NCI-H345 treated with DMSO at 0.1 percent for 48 hours (cell line): ENCODE data around the gene OPA3.

Source experiments
- DNase-seq: peaks from one replicate; lab custom pipeline; 2025; ENCODE audit not compliant: unreplicated experiment; lab: John Stamatoyannopoulos, UW

Gene OPA3

DNA sequence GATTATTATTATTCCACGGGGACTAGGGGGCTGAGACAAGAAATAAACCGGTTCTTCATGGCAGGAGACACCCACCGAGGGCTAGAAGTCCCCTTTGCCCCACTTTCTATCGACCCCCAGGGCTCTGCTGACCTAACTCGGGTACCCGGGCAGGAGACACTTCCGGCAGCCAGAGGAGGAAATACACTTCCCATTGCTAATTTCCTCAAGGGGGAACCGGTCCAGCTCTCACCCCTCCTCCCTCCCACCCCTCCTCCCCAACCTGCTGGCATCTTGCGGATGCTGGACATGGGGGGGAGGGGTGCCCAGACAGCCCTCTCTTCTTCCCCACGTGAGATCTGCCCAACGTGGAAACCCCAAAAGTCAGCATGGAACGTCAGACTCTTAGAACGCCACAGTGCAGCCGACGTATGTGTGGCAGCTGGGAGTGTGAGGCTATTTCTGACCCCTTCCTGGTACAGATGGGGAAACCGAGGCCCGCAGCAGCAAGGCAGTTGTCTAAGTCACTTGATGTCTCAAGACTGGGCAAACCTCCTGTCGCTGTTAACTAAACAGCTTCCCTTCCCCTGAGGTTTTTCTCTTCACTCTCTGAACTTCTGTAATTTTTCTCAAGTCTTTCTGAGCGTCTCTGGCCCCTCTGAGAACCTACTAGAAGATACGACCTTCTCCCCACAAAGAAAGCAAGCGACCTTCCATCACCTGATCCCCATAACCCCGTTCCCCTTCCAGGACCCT lies 13.8 kb upstream of the OPA3 start:
- DNase-seq, result no peak

DNA sequence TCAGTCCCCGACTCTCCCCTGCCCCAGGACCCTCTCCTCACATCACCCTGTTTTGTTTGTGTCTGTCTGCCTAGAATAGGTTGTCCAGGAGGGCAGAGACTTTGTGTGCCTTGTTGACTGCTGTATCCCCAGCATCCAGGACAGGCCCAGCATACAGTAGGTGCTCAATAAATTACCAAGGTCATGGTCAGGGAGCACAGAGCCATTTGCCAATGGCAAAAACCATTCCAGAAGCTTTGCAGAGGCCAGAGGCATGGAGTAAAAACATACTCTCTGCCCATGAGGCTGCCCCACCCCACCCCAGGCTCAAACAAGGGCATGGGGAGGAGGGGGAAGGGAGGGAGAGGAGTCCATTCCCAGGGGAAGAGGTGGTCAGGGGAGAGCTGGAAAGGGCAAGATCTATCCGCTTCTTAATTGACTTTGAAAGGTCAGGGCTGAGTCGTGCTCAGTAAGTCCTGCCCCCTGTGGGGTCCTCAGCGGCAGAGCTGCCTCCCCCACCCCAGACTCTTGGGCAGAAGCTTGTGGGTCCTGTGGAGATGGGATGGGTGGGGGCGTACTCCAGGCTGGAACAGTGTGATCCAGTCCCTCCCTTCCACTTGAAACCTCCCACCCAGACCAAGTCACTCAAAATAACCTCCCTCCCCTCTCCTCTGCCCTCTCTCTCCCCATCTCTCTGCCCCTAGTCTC lies 13.0 kb upstream of the OPA3 start:
- DNase-seq, result no peak

DNA sequence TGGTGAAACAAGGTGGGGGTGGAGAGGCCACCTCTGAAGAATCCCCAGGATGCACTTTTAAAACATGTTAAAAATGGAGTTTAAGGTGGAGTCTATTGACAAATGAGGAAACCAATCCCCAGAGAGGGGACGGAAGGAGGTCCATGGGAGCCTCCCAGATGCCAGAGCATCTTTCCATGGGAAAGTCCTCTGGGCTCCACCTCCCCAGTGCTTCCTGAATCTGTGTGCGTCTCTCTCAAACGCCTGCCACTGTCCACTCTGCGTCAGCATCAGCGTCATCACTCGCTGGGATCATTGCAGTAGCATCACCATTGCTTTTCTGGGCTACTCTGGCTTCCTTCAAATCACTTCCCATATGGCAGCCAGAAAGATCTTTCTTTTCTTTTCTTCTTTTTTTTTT lies 11.2 kb upstream of the OPA3 start:
- DNase-seq, result no peak

DNA sequence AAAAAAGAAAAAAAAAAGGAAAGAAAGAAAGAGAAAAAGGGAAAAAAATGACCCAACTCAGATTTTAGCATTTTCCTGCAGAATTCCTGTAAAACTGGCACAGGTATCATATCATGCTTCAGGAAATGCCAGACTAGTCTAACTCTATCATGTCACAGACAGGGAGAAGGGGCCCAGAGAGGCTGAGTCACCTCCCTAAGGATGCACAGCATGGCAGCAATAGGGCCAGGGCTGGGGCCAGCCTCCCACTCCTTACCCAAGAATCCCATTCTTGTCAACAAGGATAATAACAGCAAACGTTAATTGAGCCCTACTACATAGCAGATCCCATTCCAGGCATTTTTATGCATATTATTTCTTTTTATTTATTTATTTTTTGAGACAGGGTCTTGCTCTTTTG lies 8.9 kb upstream of the OPA3 start:
- no peak for DNase-seq

DNA sequence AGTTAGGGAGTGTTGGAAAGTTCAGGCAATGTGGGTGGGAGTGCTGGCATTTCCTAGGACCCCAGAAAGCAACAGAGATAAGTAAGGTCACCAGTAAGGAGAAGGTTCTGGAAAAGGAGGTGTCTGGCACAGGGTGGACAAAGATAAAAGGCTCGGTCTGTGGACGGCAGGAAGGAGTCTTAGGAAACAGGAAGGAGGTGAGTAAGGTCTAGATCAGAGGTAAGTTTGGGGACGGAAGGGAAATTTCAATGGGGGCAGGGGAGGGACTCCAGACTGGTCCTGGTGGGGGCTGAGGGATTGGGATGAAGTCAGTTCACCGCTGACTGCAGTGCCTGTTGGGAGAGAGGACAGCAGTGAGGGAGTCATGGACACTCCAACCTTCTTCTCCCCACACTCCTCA lies 7.8 kb upstream of the OPA3 start:
- no peak for DNase-seq

DNA sequence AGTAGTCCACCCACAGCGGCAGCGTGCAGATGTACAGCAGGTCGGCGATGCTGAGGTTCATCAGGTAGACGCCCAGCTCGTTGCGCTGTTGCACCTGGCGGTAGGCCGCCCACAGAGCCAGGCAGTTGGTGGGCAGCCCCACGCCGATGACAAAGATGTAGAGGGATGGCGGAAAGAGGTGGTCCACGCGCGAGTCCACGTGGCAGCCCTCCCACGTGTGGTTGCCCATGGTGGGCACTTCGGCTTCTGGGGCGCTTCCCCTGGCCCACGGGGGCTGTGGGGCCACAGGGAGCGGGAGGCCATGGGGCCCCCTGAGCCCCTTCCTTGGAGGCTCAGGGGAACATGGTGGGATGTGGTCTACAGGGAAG lies 7.0 kb upstream of the OPA3 start:
- DNase-seq, result no peak

DNA sequence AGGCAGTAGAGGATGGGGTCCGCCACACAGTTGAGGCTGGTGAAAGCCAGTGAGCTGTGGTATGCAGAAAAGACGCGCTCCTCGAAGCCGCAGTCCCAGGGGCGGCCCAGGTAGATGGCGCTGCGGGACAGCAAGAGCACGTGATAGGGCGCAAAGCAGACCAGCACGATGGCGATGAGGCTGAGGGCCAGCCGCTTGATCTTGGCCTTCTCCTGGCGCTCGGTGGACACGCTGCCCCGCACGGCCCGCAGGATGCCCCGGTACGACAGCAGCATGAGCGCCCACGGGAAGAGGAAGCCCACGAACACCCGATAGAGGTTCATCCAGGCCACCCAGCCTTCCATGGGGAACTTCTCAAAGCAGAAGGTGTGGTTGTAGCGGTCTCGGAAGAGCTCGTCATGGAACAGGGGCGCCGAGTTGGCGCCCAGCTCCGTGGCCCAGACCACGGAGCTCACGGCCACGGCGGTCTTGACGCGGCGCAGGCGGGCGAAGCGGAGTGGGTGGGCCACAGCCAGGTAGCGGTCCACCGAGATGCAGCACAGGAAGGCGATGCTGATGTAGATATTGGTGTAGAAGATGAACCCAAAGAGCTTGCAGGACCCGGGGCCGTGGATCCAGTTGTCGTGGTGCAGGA lies 6.5 kb upstream of the OPA3 start:
- DNase-seq, result no peak

DNA sequence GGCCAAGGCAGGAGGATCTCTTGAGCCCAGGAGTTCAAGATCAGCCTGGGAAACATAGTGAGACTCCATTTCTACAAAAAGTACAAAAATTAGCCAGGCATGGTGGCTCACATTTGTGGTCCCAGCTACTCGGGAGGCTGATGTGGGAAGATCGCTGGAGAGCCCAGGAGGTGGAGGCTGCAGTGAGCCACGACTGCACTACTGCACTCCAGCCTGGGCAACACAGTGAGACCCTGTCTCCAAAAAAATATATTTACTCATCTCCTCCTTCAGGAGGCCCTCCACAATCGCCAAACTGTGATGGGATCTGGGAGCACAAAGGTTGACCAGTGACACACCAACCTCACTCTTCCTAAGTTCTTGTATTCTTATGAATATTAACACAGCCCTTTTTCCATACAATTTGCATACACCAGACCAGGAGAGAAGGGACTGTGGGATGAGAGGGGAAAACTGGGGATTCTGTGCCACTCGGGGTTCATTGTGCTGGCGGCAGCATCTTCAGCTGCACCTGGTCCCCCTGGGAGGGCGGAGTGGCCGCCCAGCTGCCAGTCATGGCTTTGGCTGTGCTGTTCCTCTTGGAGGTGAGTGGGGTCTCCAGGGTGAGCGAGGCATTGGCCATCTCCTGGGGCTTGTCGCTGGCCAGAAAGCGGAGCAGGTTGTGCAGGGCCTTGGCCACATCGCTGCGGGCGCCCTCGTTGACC lies 5.8 kb upstream of the OPA3 start:
- no peak for DNase-seq

DNA sequence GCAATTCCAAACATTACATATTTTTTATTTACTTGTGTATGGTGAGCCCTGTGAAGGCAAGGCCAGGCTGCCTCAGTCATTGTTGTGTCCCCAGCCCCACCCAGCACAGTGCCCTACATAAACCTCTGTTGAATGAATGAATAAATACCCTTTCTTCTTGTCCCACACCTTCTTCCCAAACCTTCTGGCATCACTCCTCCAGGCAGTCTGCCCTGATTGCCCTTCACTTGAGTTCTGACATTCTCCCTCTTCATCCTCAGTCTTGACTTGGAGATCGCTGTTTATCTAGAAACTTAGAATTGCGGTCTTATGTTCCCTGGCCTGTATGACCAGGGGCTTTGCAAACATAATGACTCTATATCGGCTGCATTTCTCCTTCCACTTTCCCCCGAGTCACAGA lies 5.2 kb upstream of the OPA3 start:
- DNase-seq, result no peak

DNA sequence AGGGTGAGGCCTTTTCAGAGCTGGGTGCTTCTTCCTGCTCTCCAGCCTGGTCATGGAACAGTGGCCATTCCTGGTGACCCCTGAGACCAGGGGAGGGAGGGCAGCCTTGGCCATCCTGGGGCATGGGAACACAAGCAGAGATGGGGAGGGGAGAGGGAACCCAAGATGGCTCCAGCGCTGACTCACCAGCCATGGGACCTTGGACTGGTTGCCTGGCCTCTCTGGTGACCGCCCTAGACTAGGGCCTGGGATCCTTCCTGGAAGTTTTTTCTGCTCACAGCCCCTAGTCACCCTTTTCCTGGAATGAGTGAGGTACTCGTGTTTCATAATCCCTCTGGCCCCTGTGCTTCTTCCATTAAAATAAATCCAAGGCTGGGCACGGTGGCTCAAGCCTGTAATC lies 3.3 kb upstream of the OPA3 start:
- no peak for DNase-seq

DNA sequence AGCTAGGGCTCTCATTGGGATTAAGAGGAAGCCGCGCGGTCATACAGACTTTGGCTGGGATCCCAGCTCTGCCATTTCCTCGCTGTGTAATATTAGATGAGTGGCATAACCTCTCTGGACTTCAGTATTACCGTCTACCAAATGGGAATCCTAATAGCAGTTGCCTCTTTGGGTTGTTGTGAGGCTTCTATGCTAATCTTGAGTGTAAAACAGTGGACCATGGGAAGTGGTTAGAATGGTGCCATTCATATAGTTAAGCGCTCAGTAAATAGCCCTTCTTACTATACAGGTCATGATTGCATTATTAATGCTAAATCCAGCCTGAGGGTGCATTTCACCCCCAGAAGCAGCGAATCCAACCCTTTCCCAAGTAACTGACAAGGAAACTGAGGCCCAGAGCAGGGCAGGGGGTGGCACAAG lies 566 bp upstream of the OPA3 start:
- DNase-seq, result no peak

DNA sequence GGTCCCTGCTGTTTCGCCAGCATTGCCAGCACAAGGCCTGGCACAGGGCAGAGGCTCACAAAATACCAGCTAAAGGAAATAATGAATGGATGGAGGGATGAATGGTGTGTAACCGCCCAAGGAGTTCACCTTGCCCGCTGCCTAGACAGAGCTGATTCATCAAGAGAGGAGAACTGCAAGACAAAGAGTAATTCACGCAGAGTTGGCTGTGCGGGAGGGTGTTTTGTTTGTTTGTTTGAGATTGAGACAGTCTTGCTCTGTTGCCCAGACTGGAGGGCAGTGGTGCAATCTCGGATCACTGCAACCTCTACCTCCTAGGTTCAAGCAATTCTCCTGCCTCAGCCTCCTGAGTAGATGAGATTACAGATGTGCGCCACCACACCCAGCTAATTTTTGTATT lies 3.0 kb downstream of the OPA3 start:
- no peak for DNase-seq

DNA sequence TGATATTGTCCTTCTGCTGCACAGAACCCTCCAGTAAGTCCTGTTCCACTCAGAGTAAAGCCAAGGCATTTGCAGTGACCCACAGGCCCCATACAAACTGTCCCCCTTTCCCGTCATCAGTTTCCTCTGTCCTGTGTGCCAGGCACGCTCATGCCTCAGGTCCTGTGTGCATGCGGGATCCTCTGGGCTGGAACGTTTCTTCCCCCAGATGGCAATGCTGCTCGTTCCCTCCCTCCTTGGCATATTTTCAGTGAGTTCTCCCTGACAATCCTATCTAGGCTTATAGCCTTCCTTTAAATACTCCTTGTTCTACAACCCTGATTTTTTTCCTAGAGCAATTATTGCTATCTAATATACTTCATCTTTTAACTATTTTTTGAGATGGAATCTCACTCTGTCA lies 5.7 kb downstream of the OPA3 start:
- DNase-seq, result no peak

DNA sequence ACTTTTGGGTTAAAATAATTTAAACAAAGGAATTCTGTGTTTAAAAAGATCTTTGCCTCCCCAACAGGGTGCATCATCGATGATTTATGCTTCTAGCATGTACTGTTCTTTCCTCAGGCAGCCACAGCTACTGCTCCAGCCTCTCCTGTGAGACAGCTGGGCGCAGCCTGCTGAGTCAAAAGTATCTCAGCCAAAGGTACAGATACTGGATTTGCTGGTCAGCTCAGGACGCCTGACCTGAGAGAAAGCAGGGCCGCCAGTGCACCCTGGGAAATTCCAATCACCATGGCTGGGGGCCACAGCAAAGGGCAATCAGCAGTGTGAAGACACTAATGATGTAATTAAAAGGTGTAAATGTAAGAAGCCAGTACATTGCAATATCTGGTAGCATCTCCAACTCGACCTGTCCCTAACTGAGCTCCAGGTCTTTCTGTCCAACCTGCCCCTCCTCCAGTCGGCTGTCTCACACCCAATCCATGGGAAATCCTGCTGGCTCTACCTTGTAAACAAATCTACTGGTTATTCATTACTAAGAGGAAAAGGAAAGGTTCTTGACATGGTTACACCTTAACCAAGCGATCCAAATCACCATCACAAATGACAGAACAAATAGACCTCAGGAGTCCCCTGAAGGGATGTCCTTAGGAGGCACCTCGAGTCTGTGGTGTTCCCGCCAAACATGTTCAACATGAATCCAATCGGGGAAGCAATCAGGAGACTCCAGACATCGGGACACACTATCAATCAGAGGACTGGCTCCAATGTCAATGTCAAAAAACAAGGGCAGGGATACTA lies 7.3 kb downstream of the OPA3 start:
- DNase-seq, result no peak

DNA sequence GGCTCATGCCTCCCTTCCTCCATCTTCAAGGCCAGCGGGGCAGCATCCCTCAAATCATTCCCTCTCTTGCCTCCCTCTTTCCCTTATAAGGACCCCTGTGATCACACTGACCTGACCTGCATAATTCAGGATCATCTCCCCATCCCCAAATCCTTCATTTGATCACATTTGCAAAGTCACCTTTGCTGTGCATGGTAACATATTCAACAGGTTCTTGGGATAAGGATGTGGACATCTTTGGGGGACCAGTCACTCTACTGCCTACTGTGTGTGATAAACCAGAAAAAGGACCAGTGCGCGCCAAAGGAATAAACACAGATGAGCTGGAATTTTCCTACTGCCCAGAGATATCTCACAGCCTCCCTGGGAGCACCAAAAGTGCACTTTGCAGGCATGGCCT lies 7.9 kb downstream of the OPA3 start:
- no peak for DNase-seq

DNA sequence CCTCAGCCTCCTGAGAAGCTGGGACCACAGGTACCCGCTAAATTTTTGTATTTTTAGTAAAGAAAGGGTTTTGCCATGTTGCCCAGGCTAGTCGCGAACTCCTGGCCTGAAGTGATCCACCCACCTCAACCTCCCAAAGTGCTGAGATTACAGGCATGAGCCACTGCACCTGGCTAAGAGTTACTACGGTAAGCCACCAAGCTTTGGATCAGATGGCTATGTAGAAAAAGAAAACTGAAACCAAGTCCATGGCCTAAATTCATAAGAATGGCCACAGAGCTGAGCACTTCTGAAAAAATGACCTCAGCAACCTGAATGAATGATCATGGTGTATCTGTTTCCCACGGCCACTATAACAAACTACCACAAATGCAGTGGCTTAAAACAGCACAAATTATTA lies 9.4 kb downstream of the OPA3 start:
- DNase-seq, result no peak

DNA sequence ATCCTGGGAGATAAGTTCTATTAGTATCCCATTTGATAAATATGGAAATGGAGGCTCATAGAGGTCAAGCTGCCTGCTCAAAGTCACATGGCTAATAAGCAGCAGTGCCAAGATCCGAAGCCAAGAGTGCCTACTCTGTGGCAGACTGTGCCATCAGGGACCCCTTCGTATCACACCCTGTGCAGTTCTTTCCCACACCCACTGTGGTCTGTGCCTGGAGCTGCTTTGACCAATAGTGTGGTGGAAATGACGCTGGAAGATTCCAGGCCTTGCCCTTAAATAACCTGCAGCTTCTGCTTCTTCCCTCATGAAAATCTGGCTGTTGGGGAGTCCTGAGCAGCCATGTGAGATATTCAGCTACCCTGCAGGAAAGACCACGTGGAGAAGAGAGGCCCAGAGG lies 10.1 kb downstream of the OPA3 start:
- no peak for DNase-seq

DNA sequence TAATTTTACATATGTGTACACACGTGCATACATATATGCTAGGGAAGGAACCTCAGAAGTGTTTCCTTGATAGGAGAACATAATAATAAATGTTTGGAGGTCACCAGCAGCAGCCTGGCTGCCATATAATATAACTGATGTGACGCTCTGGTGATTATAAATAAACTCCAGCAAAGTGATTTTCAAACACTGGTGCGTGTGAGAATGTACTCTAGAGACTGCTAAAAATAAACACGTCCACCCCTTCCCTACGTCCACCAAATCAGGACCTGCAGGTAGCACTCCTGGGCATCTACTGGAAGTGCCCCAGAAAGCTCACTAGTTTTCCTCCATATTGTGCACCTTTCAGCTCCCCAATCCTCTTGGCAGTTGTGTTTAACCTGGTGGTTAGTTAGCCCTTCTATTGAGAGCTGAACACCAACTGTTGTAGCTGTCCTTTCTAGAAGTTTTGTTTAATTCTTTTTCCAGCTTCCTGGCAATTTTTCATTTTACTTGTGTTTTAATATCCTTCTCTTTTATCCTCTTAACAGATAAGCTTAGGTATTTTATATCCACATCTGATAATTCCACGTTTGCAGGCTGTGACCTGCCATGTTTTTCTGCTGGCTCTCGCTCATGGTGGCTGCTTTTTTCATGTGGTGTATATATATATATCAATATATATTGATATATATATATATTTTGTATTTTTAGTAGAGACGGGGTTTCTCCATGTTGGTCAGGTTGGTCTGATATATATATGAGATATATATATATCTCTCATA lies 13.0 kb downstream of the OPA3 start:
- DNase-seq, result no peak

DNA sequence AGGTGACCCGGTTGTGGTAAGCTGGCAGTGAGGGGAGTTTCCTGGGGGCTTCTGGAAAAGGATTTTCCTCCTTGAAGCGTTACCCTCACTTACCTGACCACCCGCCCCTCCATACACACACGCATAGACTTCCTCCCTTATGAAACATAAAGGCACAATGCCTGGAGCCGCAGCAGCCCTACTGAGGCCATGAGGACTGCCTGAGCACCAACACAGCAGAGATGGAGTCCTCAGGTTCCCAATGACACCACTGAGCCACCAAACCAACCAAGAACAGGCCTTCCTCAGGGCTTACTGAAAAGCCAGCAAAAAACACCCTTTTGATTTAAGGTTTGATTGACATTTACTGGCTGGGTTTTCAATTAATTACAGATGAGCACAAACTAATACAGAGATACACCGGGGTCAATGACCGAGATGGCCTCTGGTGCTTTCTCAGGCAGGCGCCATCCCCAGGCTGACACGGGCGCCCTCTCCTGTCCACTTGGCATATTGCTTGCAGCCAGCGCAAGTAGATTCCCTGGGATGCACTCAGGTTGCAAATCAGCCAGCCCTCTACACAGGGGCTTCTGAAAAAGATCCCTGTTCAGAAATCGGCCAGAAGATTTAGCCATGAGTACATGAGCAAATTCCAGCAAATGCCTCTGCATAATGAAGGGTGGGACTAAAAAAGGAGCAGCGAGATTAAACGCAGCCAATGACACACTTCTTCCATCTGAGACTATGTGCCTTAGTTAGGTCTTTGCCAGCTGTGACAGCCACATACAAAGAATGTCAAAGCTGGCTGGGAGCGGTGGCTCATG lies 14.8 kb downstream of the OPA3 start:
- no peak for DNase-seq

DNA sequence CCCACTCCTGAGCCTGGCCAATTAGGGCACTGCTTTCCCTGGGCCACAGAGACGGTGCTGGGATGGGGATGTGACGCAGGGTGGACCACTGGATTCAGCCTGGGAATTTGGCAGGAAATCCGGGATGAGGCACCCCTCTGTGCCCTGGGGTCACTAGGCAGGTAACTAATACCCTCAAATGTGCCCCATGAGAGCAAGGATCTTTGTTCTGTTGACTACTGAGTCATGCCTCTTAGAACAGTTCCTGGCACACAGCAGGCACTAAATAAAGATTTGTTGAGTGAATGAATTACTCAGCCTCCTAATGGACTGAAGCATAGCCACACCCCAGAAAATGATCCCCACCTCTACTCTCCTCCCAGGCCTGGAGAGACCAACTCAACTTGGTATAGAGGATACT lies 15.9 kb downstream of the OPA3 start:
- DNase-seq, result no peak
